H9 (cell line): ENCODE results near the gene ADARB2. TPM values are rescaled to one million over a fixed set of nuclear protein-coding genes. Genes with fewer than 3 reads are reported as not detected.
"Not testable (repeated sequence)": the region's sequence is repeated elsewhere in the genome, so short reads cannot be mapped to it uniquely, and the experiment has no call there.

ENCODE experiments used
- DNase-seq: peaks from one replicate; pipeline ENCODE4 v3.0.0-alpha.2; 2017
- H2AFZ ChIP-seq: one replicate; pipeline ENCODE4 v1.6.1; 2013; ENCODE audit warnings: mild to moderate bottlenecking, low read length, control low read depth, moderate library complexity
- H2AK5ac ChIP-seq: 2 replicates; pipeline ENCODE4 v1.6.1; 2013; ENCODE audit warnings: low read length, control low read depth, mixed read lengths; ENCODE audit not compliant: insufficient read length
- H2BK120ac ChIP-seq: one replicate; pipeline ENCODE4 v1.6.1; 2013; ENCODE audit warnings: low read depth, mild to moderate bottlenecking, low read length, control low read depth, inconsistent platforms; ENCODE audit not compliant: poor library complexity, severe bottlenecking
- H2BK12ac ChIP-seq: 2 replicates; pipeline ENCODE4 v1.6.1; 2013; ENCODE audit warnings: low read length, control low read depth, mixed read lengths, low read depth; ENCODE audit not compliant: insufficient read length
- H2BK15ac ChIP-seq: 2 replicates; pipeline ENCODE4 v1.6.1; 2013; ENCODE audit warnings: low read depth, low read length, control low read depth
- H2BK20ac ChIP-seq: one replicate; pipeline ENCODE4 v1.6.1; 2013; ENCODE audit warnings: low read depth, mild to moderate bottlenecking, low read length, control low read depth, inconsistent platforms; ENCODE audit not compliant: poor library complexity, severe bottlenecking
- H2BK5ac ChIP-seq: 2 replicates; pipeline ENCODE4 v1.6.1; 2013; ENCODE audit warnings: low read length, control low read depth, mixed read lengths; ENCODE audit not compliant: insufficient read length
- H3K14ac ChIP-seq: 2 replicates; pipeline ENCODE4 v1.6.1; 2013; ENCODE audit warnings: low read length, control low read depth; ENCODE audit not compliant: insufficient read depth
- H3K18ac ChIP-seq: 2 replicates; pipeline ENCODE4 v1.6.1; 2013; ENCODE audit warnings: low read depth, mild to moderate bottlenecking, mixed read lengths, low read length, control low read depth; ENCODE audit not compliant: insufficient read length
- H3K23ac ChIP-seq: 2 replicates; pipeline ENCODE4 v1.6.1; 2013; ENCODE audit warnings: low read length, control low read depth, mixed read lengths, low read depth; ENCODE audit not compliant: insufficient read length
- H3K23me2 ChIP-seq: 2 replicates; pipeline ENCODE4 v1.6.1; 2013; ENCODE audit warnings: low read depth, mild to moderate bottlenecking, mixed read lengths, low read length, control low read depth; ENCODE audit not compliant: insufficient read length, poor library complexity, severe bottlenecking
- H3K27ac ChIP-seq: 2 replicates; pipeline ENCODE4 v1.5.1; 2013; ENCODE audit warnings: low read length, control low read depth, mixed read lengths, low read depth; ENCODE audit not compliant: insufficient read length
- H3K27me3 ChIP-seq: 2 replicates; pipeline ENCODE4 v1.6.1; 2013; ENCODE audit warnings: low read length, control low read depth, inconsistent platforms; ENCODE audit not compliant: insufficient read depth
- H3K4ac ChIP-seq: 2 replicates; pipeline ENCODE4 v1.6.1; 2013; ENCODE audit warnings: low read depth, mild to moderate bottlenecking, control low read depth, inconsistent platforms, low read length, moderate library complexity
- H3K4me1 ChIP-seq: 2 replicates; pipeline ENCODE4 v1.6.1; 2013; ENCODE audit warnings: low read length, control low read depth, inconsistent platforms; ENCODE audit not compliant: insufficient read depth
- H3K4me2 ChIP-seq: 2 replicates; pipeline ENCODE4 v1.6.1; 2013; ENCODE audit warnings: low read length, control low read depth, mixed read lengths; ENCODE audit not compliant: insufficient read length, insufficient read depth
- H3K56ac ChIP-seq: 2 replicates; pipeline ENCODE4 v1.6.1; 2013; ENCODE audit warnings: low read depth, mild to moderate bottlenecking, mixed read lengths, low read length, control low read depth; ENCODE audit not compliant: insufficient read length
- H3K79me1 ChIP-seq: 2 replicates; pipeline ENCODE4 v1.6.1; 2013; ENCODE audit warnings: low read depth, mild to moderate bottlenecking, moderate library complexity, low read length, control low read depth, inconsistent platforms; ENCODE audit not compliant: insufficient read depth, poor library complexity, severe bottlenecking
- H3K79me2 ChIP-seq: 2 replicates; pipeline ENCODE4 v1.6.1; 2013; ENCODE audit warnings: low read length, control low read depth, inconsistent platforms; ENCODE audit not compliant: insufficient read depth
- H3K9ac ChIP-seq: 2 replicates; pipeline ENCODE4 v1.6.1; 2013; ENCODE audit warnings: low read length, control low read depth, mixed read lengths; ENCODE audit not compliant: insufficient read length; ENCODE audit errors: extremely low read depth
- H3K9me3 ChIP-seq: one replicate; pipeline ENCODE4 v1.6.1; 2013; ENCODE audit warnings: low read depth, low read length, inconsistent platforms; ENCODE audit not compliant: control insufficient read depth
- H3T11ph ChIP-seq: one replicate; pipeline ENCODE4 v1.6.1; 2013; ENCODE audit warnings: mild to moderate bottlenecking, low read length, control low read depth, inconsistent platforms
- H4K20me1 ChIP-seq: one replicate; pipeline ENCODE4 v1.6.1; 2013; ENCODE audit not compliant: control insufficient read depth, insufficient read length, insufficient read depth
- H4K5ac ChIP-seq: 2 replicates; pipeline ENCODE4 v1.6.1; 2013; ENCODE audit warnings: low read depth, mild to moderate bottlenecking, mixed read lengths, low read length, control low read depth; ENCODE audit not compliant: insufficient read length
- H4K8ac ChIP-seq: replicated peaks from 2 replicates; pipeline ENCODE4 v1.6.1; 2013; ENCODE audit warnings: low read length, control low read depth, mixed read lengths, low read depth; ENCODE audit not compliant: insufficient read length
- H4K91ac ChIP-seq: 2 replicates; pipeline ENCODE4 v1.6.1; 2013; ENCODE audit warnings: low read depth, mild to moderate bottlenecking, moderate library complexity, mixed read lengths, low read length, control low read depth; ENCODE audit not compliant: insufficient read length
- H3K27ac Mint-ChIP-seq, 3 experiments: 2 replicates in 2 of 3; 3 replicates in 1 of 3; pipeline ENCODE4 v1.8.0; 2020 to 2021; ENCODE audit warnings: mixed read lengths in 3 of 3, mild to moderate bottlenecking in 1 of 3, moderate library complexity in 1 of 3
- H3K27me3 Mint-ChIP-seq: 2 replicates; pipeline ENCODE4 v1.8.0; 2021; ENCODE audit warnings: low read depth, mild to moderate bottlenecking, moderate library complexity, mixed read lengths
- H3K36me3 Mint-ChIP-seq, 3 experiments: 2 replicates in 2 of 3; 3 replicates in 1 of 3; pipeline ENCODE4 v1.8.0; 2020 to 2021; ENCODE audit warnings: low read depth in 3 of 3, mixed read lengths in 3 of 3; ENCODE audit not compliant: insufficient read depth in 1 of 3
- H3K4me1 Mint-ChIP-seq, 2 experiments: 2 replicates each; pipeline ENCODE4 v1.8.0; 2020; ENCODE audit warnings: mixed read lengths in 2 of 2
- H3K4me3 Mint-ChIP-seq, 2 experiments: 2 replicates in 1 of 2; 3 replicates in 1 of 2; pipeline ENCODE4 v1.8.0; 2020 to 2021; ENCODE audit warnings: mild to moderate bottlenecking in 2 of 2, mixed read lengths in 2 of 2, moderate library complexity in 1 of 2
- H3K9me3 Mint-ChIP-seq, 2 experiments: 2 replicates in 1 of 2; 3 replicates in 1 of 2; pipeline ENCODE4 v1.8.0; 2020; ENCODE audit warnings: mild to moderate bottlenecking in 2 of 2, mixed read lengths in 2 of 2, moderate library complexity in 1 of 2
- CTCF ChIP-seq: fragments of 200-600 bp; sonication (generic); conservative IDR thresholded peaks from 3 replicates; pipeline ENCODE4 v1.8.0; 2021; ENCODE audit warnings: antibody characterized with exemption, mild to moderate bottlenecking
- WGBS: extraction: QIAGEN DNeasy Blood & Tissue Kit; methylation state at CpG from one replicate; pipeline ENCODE4 v1.1.7; 2013; ENCODE audit warnings: missing lambda C conversion rate, low lambda C conversion rate, mixed read lengths; ENCODE audit not compliant: insufficient read length; ENCODE audit errors: extremely low coverage; 5-methylcytosine and 5-hydroxymethylcytosine counted together
- total RNA-seq: library from RNA; stranded (reverse); gene quantifications from 2 replicates; pipeline ENCODE4 v1.2.1, GENCODE V29; 2021

The ADARB2 gene
- total RNA-seq, 1 experiment from 2014 or later = 0.87 TPM

GRCh38 chr10:1354809-1355710, 382.3 kb downstream of the ADARB2 start:
- Histone ChIP-seq H3K79me1 (no peaks in the 10 kb centered on the region), H3K4me2 (no peak overlapping the region), H2AFZ (no peak overlapping the region), H3K4ac (no peak overlapping the region), H3K23me2 (no peaks in the 10 kb centered on the region), H3K18ac (no peak overlapping the region), H3K27me3 (no peaks in the 10 kb centered on the region), H2AK5ac (no peak overlapping the region), H3K4me1 (no peaks in the 10 kb centered on the region; the same call in 1 of the 2 replicates), H3K27ac (no peak overlapping the region), H4K20me1 (no peaks in the 10 kb centered on the region), H3K79me2 (no peaks in the 10 kb centered on the region), H4K8ac (no peak overlapping the region), H2BK120ac (no peak overlapping the region), H4K5ac (no peak overlapping the region), H3K14ac (peak overlapping the region; percentile 17; the same call in 1 of the 2 replicates), H2BK5ac (no peak overlapping the region), H3K23ac (no peak overlapping the region), H2BK20ac (no peak overlapping the region), H2BK12ac (no peak overlapping the region), H3K56ac (no peak overlapping the region), H2BK15ac (no peak overlapping the region; the same call in 1 of the 2 replicates), H3K9me3 (no peaks in the 10 kb centered on the region), H4K91ac (no peak overlapping the region), H3K9ac (no peak overlapping the region), H3T11ph (no peak overlapping the region)
- TF ChIP-seq CTCF = no peak
- Mint-ChIP-seq H3K36me3 (no peaks in the 10 kb centered on the region), H3K4me1 (peaks cover 29 to 32% of the 10 kb centered on the region in 2 experiments), H3K27me3 (peaks cover 1% of the 10 kb centered on the region; the same call in 1 of the 2 replicates), H3K9me3 (no peaks in the 10 kb centered on the region), H3K4me3 (no peak overlapping the region), H3K27ac (no peak overlapping the region; a peak in 1 of 7 replicates)
- no peak for DNase-seq
- WGBS = no CpG with 5 or more reads among the region's 10 CpGs

- H3K4me3 Mint-ChIP-seq, H3K27me3 ChIP-seq, H3K4ac ChIP-seq, H3K23ac ChIP-seq, H3K56ac ChIP-seq, H2AFZ ChIP-seq, H3K18ac ChIP-seq, H2BK20ac ChIP-seq, H3K27ac ChIP-seq, H3K4me1 ChIP-seq, H3K79me1 ChIP-seq, H3K9ac ChIP-seq, H2BK15ac ChIP-seq, H3K79me2 ChIP-seq, H2BK120ac ChIP-seq, H3K4me2 ChIP-seq, H2BK5ac ChIP-seq, DNase-seq, H4K8ac ChIP-seq, H3K14ac ChIP-seq, H3T11ph ChIP-seq, H3K27me3 Mint-ChIP-seq, H3K23me2 ChIP-seq, H4K91ac ChIP-seq, H3K27ac Mint-ChIP-seq, H2BK12ac ChIP-seq, H3K9me3 ChIP-seq, H3K9me3 Mint-ChIP-seq, H4K20me1 ChIP-seq, H2AK5ac ChIP-seq, H3K36me3 Mint-ChIP-seq, H4K5ac ChIP-seq: not testable (repeated sequence)
- no CpG with 5 or more reads among the region's 7 CpGs for WGBS
- H3K4me1 Mint-ChIP-seq = peaks cover 21 to 26% of the 10 kb centered on the region in 2 experiments
Measured at GRCh38 chr10:1352296-1352695, 385.0 kb downstream of the ADARB2 start.
